CD14-positive monocyte (primary cell): ENCODE results near the gene ELMOD2. TPM values are rescaled to one million over a fixed set of nuclear protein-coding genes. Genes with fewer than 3 reads are reported as not detected.

Source experiments
- DNase-seq, 3 donors: peaks; one replicate each; pipeline ENCODE4 v3.0.0-alpha.2; 2011 to 2022
- H2AFZ ChIP-seq: 2 replicates; pipeline ENCODE4 v1.6.0; 2012; ENCODE audit warnings: mild to moderate bottlenecking, low read depth, low read length, inconsistent platforms; ENCODE audit not compliant: insufficient read depth, poor library complexity, severe bottlenecking
- H3K27ac ChIP-seq, 2 donors: 1 replicate in 1 of 2; 2 replicates in 1 of 2; pipeline ENCODE4 v1.5.1; 2012 to 2013; ENCODE audit warnings: low read length in 2 of 2, control low read depth in 1 of 2, inconsistent platforms in 1 of 2, low read depth in 1 of 2, mild to moderate bottlenecking in 1 of 2
- H3K27me3 ChIP-seq, 2 donors: one replicate each; pipeline versions ENCODE4 v1.6.0 to v1.6.1; 2011 to 2013; ENCODE audit warnings: low read length in 2 of 2; ENCODE audit not compliant: control insufficient read depth in 2 of 2, insufficient read depth in 2 of 2
- H3K36me3 ChIP-seq, 2 donors: replicated peaks in 1 of 2; 1 replicate in 1 of 2; 2 replicates in 1 of 2; pipeline versions ENCODE4 v1.5.1 to v1.6.1; 2012 to 2013; ENCODE audit warnings: low read length in 2 of 2, control low read depth in 1 of 2, inconsistent platforms in 1 of 2, mild to moderate bottlenecking in 1 of 2; ENCODE audit not compliant: insufficient read depth in 2 of 2, control insufficient read depth in 1 of 2
- H3K4me1 ChIP-seq, 2 donors: 1 replicate in 1 of 2; 2 replicates in 1 of 2; pipeline versions ENCODE4 v1.5.1 to v1.6.1; 2012 to 2013; ENCODE audit warnings: low read length in 2 of 2, control low read depth in 1 of 2, inconsistent platforms in 1 of 2, mild to moderate bottlenecking in 1 of 2, moderate library complexity in 1 of 2; ENCODE audit not compliant: insufficient read depth in 2 of 2, control insufficient read depth in 1 of 2
- H3K4me2 ChIP-seq: replicated peaks from 2 replicates; pipeline ENCODE3; 2012; ENCODE audit warnings: low read length, moderate library complexity, mild to moderate bottlenecking; ENCODE audit not compliant: poor library complexity, severe bottlenecking; ENCODE audit errors: extremely low read depth
- H3K4me3 ChIP-seq, 3 experiments: fragments of 200-600 bp in 1 of 3; sonication (generic) in 1 of 3; replicated peaks in 1 of 3; 1 replicate in 2 of 3; 2 replicates in 1 of 3; pipeline ENCODE4 v1.5.1; 2011 to 2013; ENCODE audit warnings: low read length in 3 of 3, mild to moderate bottlenecking in 3 of 3, control low read depth in 2 of 3, low read depth in 2 of 3, inconsistent platforms in 1 of 3, moderate library complexity in 1 of 3
- H3K79me2 ChIP-seq: 2 replicates; pipeline ENCODE4 v1.6.0; 2012; ENCODE audit warnings: mild to moderate bottlenecking, control low read depth, inconsistent platforms, low read length, moderate library complexity; ENCODE audit not compliant: insufficient read depth
- H3K9ac ChIP-seq: 2 replicates; pipeline ENCODE4 v1.6.0; 2017; ENCODE audit warnings: low read length, mild to moderate bottlenecking; ENCODE audit not compliant: insufficient read depth, poor library complexity, severe bottlenecking
- H3K9me3 ChIP-seq, 2 donors: replicated peaks in 1 of 2; 1 replicate in 1 of 2; 2 replicates in 1 of 2; pipeline versions ENCODE4 v1.5.1 to v1.6.1; 2012 to 2013; ENCODE audit warnings: low read length in 2 of 2, control low read depth in 1 of 2; ENCODE audit not compliant: control insufficient read depth in 1 of 2, insufficient read depth in 1 of 2
- H4K20me1 ChIP-seq: 2 replicates; pipeline ENCODE4 v1.6.0; 2012; ENCODE audit warnings: mild to moderate bottlenecking, low read length, control low read depth, moderate library complexity; ENCODE audit not compliant: insufficient read depth
- H3K27ac Mint-ChIP-seq, 7 donors: one replicate each; pipeline ENCODE4 v1.8.0; 2020; ENCODE audit warnings: mild to moderate bottlenecking in 7 of 7, mixed read lengths in 7 of 7, moderate library complexity in 6 of 7, inconsistent platforms in 2 of 7
- H3K27me3 Mint-ChIP-seq, 3 donors: one replicate each; pipeline ENCODE4 v1.8.0; 2021 to 2022; ENCODE audit warnings: low read depth in 3 of 3, mild to moderate bottlenecking in 3 of 3, mixed read lengths in 3 of 3, moderate library complexity in 3 of 3, inconsistent platforms in 1 of 3
- H3K36me3 Mint-ChIP-seq, 2 donors: one replicate each; pipeline ENCODE4 v1.8.0; 2020; ENCODE audit warnings: mixed read lengths in 2 of 2, inconsistent platforms in 1 of 2, mild to moderate bottlenecking in 1 of 2
- H3K4me1 Mint-ChIP-seq: one replicate; pipeline ENCODE4 v1.8.0; 2020; ENCODE audit warnings: mild to moderate bottlenecking, mixed read lengths
- H3K4me3 Mint-ChIP-seq, 2 donors: one replicate each; pipeline ENCODE4 v1.8.0; 2020; ENCODE audit warnings: mild to moderate bottlenecking in 2 of 2, mixed read lengths in 2 of 2, moderate library complexity in 1 of 2
- H3K9me3 Mint-ChIP-seq, 7 donors: one replicate each; pipeline ENCODE4 v1.8.0; 2020 to 2022; ENCODE audit warnings: mixed read lengths in 7 of 7, mild to moderate bottlenecking in 6 of 7, moderate library complexity in 6 of 7, inconsistent platforms in 2 of 7
- WGBS: methylation state at CpG from one replicate; pipeline ENCODE4 v1.1.5; 2013; ENCODE audit warnings: missing lambda C conversion rate; ENCODE audit not compliant: insufficient coverage; 5-methylcytosine and 5-hydroxymethylcytosine counted together
- intact Hi-C, 2 donors: fragments of 100-400 bp; cut with micrococcal nuclease; formaldehyde crosslinking; loops; one replicate each; pipeline versions ENCODE4 v1.15.0 to v1.15.1; 2023
- polyA plus RNA-seq, 3 donors: library from polyadenylated mRNA; depleted of rRNA in 1 of 3; unstranded in 2 of 3; stranded (reverse) in 1 of 3; fragments of 300-500 nt in 2 of 3; fragments of >200 nt in 1 of 3; fragmentation: Illumina TruSeq in 2 of 3; gene quantifications; 1 replicate in 2 of 3; 2 replicates in 1 of 3; pipeline ENCODE4 v1.2.3, GENCODE V29; 2012 to 2021
- TF ChIP-seq, protein P1 (sequence below): fragments of 200-600 bp; IDR thresholded peaks from one replicate; pipeline ENCODE4 v1.8.0; 2022; ENCODE audit warnings: antibody characterized with exemption, mild to moderate bottlenecking

Gene ELMOD2
- polyA plus RNA-seq, 3 donors, result 4.0 to 7.6 (median 4.9) TPM

- no peaks in the 10 kb centered on the region for H3K79me2 ChIP-seq
- no peak overlapping the region for H3K9ac ChIP-seq
- no peak for DNase-seq
- intact Hi-C loops, result no loop called here
- H3K4me3 ChIP-seq, result no peak overlapping the region
- H3K27ac ChIP-seq, result no peak overlapping the region
- H3K27ac Mint-ChIP-seq, result no peak overlapping the region
- TF ChIP-seq, protein P1, sequence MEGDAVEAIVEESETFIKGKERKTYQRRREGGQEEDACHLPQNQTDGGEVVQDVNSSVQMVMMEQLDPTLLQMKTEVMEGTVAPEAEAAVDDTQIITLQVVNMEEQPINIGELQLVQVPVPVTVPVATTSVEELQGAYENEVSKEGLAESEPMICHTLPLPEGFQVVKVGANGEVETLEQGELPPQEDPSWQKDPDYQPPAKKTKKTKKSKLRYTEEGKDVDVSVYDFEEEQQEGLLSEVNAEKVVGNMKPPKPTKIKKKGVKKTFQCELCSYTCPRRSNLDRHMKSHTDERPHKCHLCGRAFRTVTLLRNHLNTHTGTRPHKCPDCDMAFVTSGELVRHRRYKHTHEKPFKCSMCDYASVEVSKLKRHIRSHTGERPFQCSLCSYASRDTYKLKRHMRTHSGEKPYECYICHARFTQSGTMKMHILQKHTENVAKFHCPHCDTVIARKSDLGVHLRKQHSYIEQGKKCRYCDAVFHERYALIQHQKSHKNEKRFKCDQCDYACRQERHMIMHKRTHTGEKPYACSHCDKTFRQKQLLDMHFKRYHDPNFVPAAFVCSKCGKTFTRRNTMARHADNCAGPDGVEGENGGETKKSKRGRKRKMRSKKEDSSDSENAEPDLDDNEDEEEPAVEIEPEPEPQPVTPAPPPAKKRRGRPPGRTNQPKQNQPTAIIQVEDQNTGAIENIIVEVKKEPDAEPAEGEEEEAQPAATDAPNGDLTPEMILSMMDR, result no peak
- H3K36me3 Mint-ChIP-seq, result no peaks in the 10 kb centered on the region
- H3K9me3 ChIP-seq, result no peaks in the 10 kb centered on the region
- H2AFZ ChIP-seq, result no peak overlapping the region
- H3K4me2 ChIP-seq, result no peak overlapping the region
- H3K9me3 Mint-ChIP-seq, result peaks cover 2 to 14% (median 3%) of the 10 kb centered on the region in 7 donors
- peaks cover 0 to 16% (median 6%) of the 10 kb centered on the region in 3 donors for H3K27me3 Mint-ChIP-seq
- peaks cover 0 to 2% of the 10 kb centered on the region in 2 donors for H3K27me3 ChIP-seq
- H3K4me1 Mint-ChIP-seq, result no peaks in the 10 kb centered on the region
- no peaks in the 10 kb centered on the region for H3K36me3 ChIP-seq
- no peaks in the 10 kb centered on the region for H3K4me1 ChIP-seq
- WGBS, result no CpG with 5 or more reads among the region's 1 CpG
- no peak overlapping the region for H3K4me3 Mint-ChIP-seq
- no peaks in the 10 kb centered on the region for H4K20me1 ChIP-seq
Measured at GRCh38 chr4:140515423-140515822, 8.5 kb upstream of the ELMOD2 start.

GRCh38 chr4:140523370-140523856 is 555 bp upstream of the ELMOD2 start:
- peak overlapping the region; percentile 82 to 95 for H3K4me3 Mint-ChIP-seq
- peak overlapping the region; percentile 41 to 93 (median 63) for H3K4me3 ChIP-seq
- peak overlapping the region; percentile 82 for H3K4me2 ChIP-seq
- no peak overlapping the region for H3K9ac ChIP-seq
- peak overlapping the region; percentile 38 to 91 for H3K27ac ChIP-seq
- H2AFZ ChIP-seq, result peak overlapping the region; percentile 100
- no peaks in the 10 kb centered on the region for H3K9me3 ChIP-seq
- peaks cover 15% of the 10 kb centered on the region for H3K79me2 ChIP-seq
- no peaks in the 10 kb centered on the region for H3K27me3 ChIP-seq
- peaks cover 12 to 15% of the 10 kb centered on the region in 2 donors for H3K4me1 ChIP-seq
- H3K36me3 Mint-ChIP-seq, result peaks cover 14 to 19% of the 10 kb centered on the region in 2 donors
- WGBS, result 0% methylated on average over 1 of the region's 8 CpGs
- intact Hi-C loops, result loop anchor here (5.0 kb wide), 3 partner anchors 146 to 1446 kb away; partner anchors contain the start of gene SCOC (in 1 of the 2)
- peaks cover 12% of the 10 kb centered on the region for H3K4me1 Mint-ChIP-seq
- no peaks in the 10 kb centered on the region for H4K20me1 ChIP-seq
- DNase-seq, result no peak
- H3K9me3 Mint-ChIP-seq, result peaks cover 0 to 10% (median 0%) of the 10 kb centered on the region in 7 donors
- H3K36me3 ChIP-seq, result peaks cover 4 to 12% of the 10 kb centered on the region in 2 donors
- TF ChIP-seq, protein P1, result no peak
- H3K27me3 Mint-ChIP-seq, result peaks cover 0 to 2% (median 2%) of the 10 kb centered on the region in 3 donors
- H3K27ac Mint-ChIP-seq, result peak overlapping the region; percentile 83 to 95 (median 86)
